Measurements from ENCODE around the gene LHFPL3.
A peak's percentile ranks its signal among the peaks of the same experiment; 100 is the strongest.
"Not testable (repeated sequence)": the region's sequence is repeated elsewhere in the genome, so short reads cannot be mapped to it uniquely, and the experiment has no call there.

Gene LHFPL3

DNA sequence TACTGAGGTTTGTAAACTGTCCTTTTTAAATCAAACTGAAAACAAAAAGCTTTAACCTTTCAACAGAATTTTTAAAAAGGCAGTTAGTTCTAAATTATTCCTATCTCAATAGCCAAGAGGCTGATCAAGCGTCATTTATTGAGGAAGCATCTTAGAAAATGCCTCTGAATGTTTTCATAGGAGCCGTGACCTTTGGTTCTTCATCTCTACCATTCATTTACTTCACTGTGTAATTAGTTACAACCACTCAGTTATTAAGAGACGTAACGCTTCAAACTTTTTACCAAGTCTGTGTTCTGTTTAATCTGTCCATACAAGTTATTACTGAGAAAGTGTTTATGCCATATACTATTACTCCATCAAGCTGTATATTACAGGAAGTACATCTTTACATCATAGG is 578.2 kb downstream of the LHFPL3 start:
- H3K9me3 ChIP-seq (replicated peaks in 1 of 11): no peaks in the 10 kb centered on the region
- H3K36me3 ChIP-seq: no peaks in the 10 kb centered on the region
- H3K27me3 ChIP-seq: no peaks in the 10 kb centered on the region
- no peak overlapping the region for H3K27ac ChIP-seq
- H3K4me3 ChIP-seq: no peak overlapping the region
- no peak for TF ChIP-seq Cebpa-rat (IDR thresholded peaks at IDR 0.05)
- no peaks in the 10 kb centered on the region for H3K4me1 ChIP-seq
- H3K9ac ChIP-seq: no peak overlapping the region
- no peak overlapping the region for H3K4me2 ChIP-seq
- H4K20me1 ChIP-seq: no peaks in the 10 kb centered on the region

DNA sequence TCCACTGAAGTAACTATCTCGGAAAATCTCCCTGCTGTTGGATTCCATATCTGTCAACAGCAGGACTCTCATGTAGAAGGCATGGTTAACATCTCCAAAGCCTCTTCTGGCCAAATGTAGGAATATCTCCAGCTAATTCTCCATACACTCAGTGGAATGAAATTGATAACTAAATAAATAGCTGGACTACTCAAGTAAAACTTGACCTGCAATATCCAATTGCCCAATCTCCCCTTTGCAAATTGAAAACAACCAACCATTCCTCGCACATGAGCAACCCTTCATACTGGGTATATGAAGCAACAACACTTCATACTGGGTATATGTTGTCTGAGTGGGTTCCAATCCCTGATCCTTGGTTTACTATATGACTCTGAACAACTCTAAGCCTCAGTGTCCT is 580.2 kb downstream of the LHFPL3 start:
- Histone ChIP-seq H3K9ac (no peak overlapping the region), H3K9me3 (replicated peaks in 1 of 11) (no peaks in the 10 kb centered on the region), H3K4me2 (no peak overlapping the region), H3K4me1 (no peaks in the 10 kb centered on the region), H3K27ac (no peak overlapping the region), H4K20me1 (no peaks in the 10 kb centered on the region), H3K27me3 (no peaks in the 10 kb centered on the region), H3K4me3 (no peak overlapping the region), H3K36me3 (no peaks in the 10 kb centered on the region)
- TF ChIP-seq Cebpa-rat (IDR thresholded peaks at IDR 0.05): no peak

DNA sequence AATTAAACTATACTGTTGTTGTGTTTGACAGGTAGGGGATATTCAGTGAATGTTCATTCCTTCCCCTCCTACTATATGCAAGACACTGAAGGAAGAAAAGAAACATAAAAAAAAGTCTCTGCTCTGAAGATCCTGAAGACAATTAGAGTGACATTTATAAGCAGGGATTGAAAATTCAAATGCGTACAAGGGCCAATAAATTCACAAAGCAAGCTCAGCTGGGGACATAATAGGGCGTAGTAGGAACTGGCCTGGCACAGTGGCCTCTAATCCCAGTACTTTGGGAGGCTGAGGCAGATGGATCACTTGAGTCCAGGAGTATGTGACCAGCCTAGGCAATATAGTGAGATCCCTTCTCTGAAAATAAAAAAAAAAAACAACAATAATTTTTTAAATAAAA is 580.7 kb downstream of the LHFPL3 start:
- no peak overlapping the region for H3K27ac ChIP-seq
- H3K27me3 ChIP-seq: no peaks in the 10 kb centered on the region

DNA sequence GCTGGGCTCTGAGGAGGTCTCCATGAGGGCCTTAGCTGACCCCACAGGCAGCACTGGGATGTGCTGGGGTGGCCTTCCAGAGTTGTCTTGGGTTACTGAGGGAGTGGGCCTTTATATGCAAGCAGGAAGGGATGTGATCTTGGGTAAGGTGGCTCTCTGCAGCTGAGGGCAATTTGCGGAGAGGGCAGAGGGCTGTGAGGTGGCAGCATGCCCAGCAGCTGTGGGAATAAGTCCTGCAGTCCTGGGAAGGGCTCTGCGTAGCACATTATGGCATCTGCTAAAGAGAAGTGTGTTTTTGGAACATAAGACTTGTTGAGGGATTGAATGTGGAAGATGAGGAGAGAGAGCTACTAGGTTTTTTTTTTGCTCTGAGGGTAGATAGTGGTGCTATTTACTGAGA is 586.0 kb downstream of the LHFPL3 start:
- no peaks in the 10 kb centered on the region for H3K36me3 ChIP-seq
- H3K4me2 ChIP-seq: no peak overlapping the region
- H3K9me3 ChIP-seq (replicated peaks in 1 of 11): no peaks in the 10 kb centered on the region
- no peak overlapping the region for H3K27ac ChIP-seq
- no peaks in the 10 kb centered on the region for H3K27me3 ChIP-seq
- no peak for TF ChIP-seq Cebpa-rat (IDR thresholded peaks at IDR 0.05)
- no peaks in the 10 kb centered on the region for H3K4me1 ChIP-seq
- no peak overlapping the region for H3K9ac ChIP-seq
- H4K20me1 ChIP-seq: no peaks in the 10 kb centered on the region
- H3K4me3 ChIP-seq: no peak overlapping the region

More for the DNA sequence above, 580.7 kb downstream of the LHFPL3 start:
- Histone ChIP-seq H3K9ac (no peak overlapping the region), H3K9me3 (replicated peaks in 1 of 11) (no peaks in the 10 kb centered on the region), H3K4me2 (no peak overlapping the region), H4K20me1 (no peaks in the 10 kb centered on the region), H3K4me3 (no peak overlapping the region), H3K4me1 (no peaks in the 10 kb centered on the region), H3K36me3 (no peaks in the 10 kb centered on the region)
- TF ChIP-seq Cebpa-rat (IDR thresholded peaks at IDR 0.05): no peak

DNA sequence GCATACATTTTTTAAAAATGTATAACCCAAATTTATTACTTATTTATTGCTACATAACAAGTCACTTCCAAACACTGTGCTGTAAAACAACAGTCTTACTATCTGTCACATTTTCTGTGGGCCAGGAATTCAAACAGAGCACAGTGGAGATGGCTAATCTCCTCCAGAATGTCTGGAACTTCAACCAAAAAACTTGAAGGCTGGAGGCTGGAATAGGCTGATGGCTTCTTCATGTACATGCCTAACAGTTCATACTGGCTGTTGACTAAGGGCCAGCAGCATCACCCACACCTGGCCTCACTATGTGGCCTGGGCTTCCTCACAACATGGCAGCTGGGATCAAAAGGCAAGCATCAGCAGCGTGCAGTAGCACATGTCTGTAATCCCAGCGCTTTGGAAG is 593.2 kb downstream of the LHFPL3 start:
- H3K27ac ChIP-seq: no peak overlapping the region
- H3K4me3 ChIP-seq: no peak overlapping the region
- H3K27me3 ChIP-seq: no peaks in the 10 kb centered on the region
- no peak overlapping the region for H3K9ac ChIP-seq
- TF ChIP-seq Cebpa-rat (IDR thresholded peaks at IDR 0.05): no peak
- no peaks in the 10 kb centered on the region for H3K36me3 ChIP-seq
- H3K9me3 ChIP-seq (replicated peaks in 1 of 11): no peaks in the 10 kb centered on the region
- no peak overlapping the region for H3K4me2 ChIP-seq
- H3K4me1 ChIP-seq: peaks cover 6 to 14% (median 8%) of the 10 kb centered on the region in 10 experiments; a peak in 19 of 20 replicates
- H4K20me1 ChIP-seq: no peaks in the 10 kb centered on the region

DNA sequence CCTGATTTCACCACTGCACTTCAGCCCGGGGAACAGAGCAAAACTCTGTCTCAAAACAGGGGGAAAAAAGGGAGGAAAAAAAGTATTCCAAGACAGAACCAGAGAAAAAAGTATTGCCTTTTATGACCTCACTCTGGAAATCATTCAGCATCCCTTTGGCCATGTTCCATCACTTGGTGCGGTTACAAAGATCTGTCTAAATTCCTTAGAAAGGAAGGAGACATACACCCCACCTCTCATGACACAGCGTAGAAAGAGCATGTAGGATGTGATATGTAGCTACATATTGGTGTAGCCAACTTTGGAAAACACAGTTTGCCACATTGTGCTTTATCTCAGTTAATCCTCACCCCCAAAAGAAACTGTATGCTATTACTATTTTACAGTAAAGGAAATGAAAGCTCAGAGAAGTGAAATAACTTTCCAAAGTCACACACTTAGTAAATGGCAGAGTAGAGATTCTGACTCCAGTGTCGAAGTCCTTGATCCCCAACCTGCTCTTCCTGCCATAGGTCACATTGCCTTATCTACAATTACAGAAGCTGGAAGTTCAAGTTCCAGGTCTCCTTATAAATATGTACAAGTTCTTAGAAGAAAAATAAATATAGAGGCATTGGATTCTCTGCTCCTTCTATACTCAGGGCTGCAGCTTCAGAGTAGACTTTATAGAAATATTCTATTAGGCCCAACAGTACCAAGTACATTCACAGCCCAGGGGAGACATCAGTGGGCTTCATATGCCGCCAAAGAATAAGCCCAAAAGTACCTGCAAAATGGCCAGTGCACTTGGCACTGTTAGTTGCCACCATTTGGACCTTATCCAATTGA is 594.0 kb downstream of the LHFPL3 start:
- H3K4me3 ChIP-seq: no peak overlapping the region

DNA sequence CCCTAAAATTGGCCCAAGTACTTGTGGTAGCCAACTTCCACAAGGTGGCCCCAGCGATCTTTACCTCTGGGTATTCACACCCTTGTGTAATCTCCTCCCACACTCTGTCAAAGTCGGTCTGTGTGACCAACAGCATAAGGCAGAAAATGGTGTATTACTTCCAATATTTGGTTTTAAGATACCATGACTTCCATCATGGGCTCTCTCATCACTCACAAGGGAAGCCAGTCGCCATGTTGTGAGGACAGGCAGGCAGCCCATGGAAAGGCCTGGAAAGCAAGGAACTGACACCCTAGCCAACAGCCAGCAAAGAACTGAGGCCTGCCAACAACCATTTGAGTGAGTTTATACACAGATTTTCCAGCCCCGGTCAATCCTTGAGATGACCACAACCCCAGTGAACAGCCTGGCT is 594.6 kb downstream of the LHFPL3 start:
- Histone ChIP-seq H3K36me3 (no peaks in the 10 kb centered on the region), H3K9ac (peak overlapping the region in 3 of 11 experiments; percentile 12 to 35 (median 32); a peak in 3 of 22 replicates), H3K4me2 (peak overlapping the region; percentile 2 to 62 (median 47); a peak in 15 of 22 replicates), H3K27me3 (no peaks in the 10 kb centered on the region), H4K20me1 (no peaks in the 10 kb centered on the region), H3K4me1 (peaks cover 7 to 22% (median 10%) of the 10 kb centered on the region in 10 experiments; a peak in 19 of 20 replicates), H3K27ac (peak overlapping the region in 9 of 11 experiments; percentile 8 to 65 (median 36); a peak in 14 of 22 replicates), H3K4me3 (no peak overlapping the region), H3K9me3 (replicated peaks in 1 of 11) (no peaks in the 10 kb centered on the region)
- no peak for TF ChIP-seq Cebpa-rat (IDR thresholded peaks at IDR 0.05)

More for the DNA sequence above, 594.0 kb downstream of the LHFPL3 start:
- Histone ChIP-seq H3K36me3 (no peaks in the 10 kb centered on the region), H3K9ac (no peak overlapping the region), H3K27me3 (no peaks in the 10 kb centered on the region), H3K4me2 (peak overlapping the region in 1 of 11 experiments; percentile 62; a peak in 2 of 22 replicates), H4K20me1 (no peaks in the 10 kb centered on the region), H3K4me1 (peaks cover 7 to 19% (median 10%) of the 10 kb centered on the region in 10 experiments; a peak in 19 of 20 replicates), H3K27ac (no peak overlapping the region), H3K9me3 (replicated peaks in 1 of 11) (no peaks in the 10 kb centered on the region)
- no peak for TF ChIP-seq Cebpa-rat (IDR thresholded peaks at IDR 0.05)

DNA sequence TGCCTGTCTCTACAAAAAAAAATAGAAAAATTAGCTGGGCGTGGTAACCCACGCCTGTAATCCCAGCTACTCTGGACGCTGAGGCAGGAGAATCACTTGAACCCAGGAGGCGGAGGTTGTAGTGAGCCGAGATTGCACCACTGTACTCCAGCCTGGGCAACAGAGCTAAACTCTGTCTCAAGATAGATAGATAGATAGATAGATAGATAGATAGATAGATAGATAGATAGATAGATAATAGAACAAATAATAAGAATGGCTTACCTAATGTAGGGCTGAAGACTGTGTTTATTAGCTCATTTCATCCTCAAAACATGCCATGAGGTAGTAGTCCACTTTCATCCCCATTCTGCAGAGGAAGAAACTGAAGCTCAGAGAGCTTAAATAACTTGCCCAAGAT is 597.8 kb downstream of the LHFPL3 start:
- H3K27me3 ChIP-seq; H3K36me3 ChIP-seq; H4K20me1 ChIP-seq; H3K4me2 ChIP-seq; H3K9me3 ChIP-seq (replicated peaks in 1 of 11); H3K27ac ChIP-seq; H3K9ac ChIP-seq; H3K4me3 ChIP-seq: not testable (repeated sequence)
- H3K4me1 ChIP-seq: peaks cover 11 to 26% (median 18%) of the 10 kb centered on the region in 10 experiments

DNA sequence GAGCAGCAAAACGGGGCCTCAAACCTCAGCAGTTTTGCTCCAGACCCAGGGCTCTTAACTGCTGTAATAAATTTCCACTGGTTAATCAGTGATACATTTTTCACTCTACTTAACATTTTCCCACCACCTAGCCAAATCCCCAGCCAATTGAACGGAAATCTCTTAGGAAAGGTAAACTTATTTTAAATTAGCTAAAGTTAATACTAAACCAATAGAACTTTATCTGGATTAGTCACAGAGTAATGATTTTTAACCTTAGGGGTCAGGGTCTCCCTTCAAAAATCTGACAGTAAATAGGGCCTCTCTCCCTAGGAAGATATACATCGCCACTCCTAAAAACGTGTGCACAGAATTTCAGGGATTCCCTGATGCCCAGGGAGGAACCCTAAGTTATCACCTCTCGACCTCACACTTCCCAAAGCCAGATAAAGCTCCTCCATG is 598.2 kb downstream of the LHFPL3 start:
- no peak overlapping the region for H3K9ac ChIP-seq
- no peak overlapping the region; a peak in 1 of 22 replicates for H3K4me2 ChIP-seq
- no peaks in the 10 kb centered on the region for H4K20me1 ChIP-seq
- H3K27ac ChIP-seq: no peak overlapping the region
- H3K4me3 ChIP-seq: no peak overlapping the region
- H3K4me1 ChIP-seq: peaks cover 14 to 30% (median 22%) of the 10 kb centered on the region in 10 experiments
- no peaks in the 10 kb centered on the region for H3K9me3 ChIP-seq (replicated peaks in 1 of 11)
- no peaks in the 10 kb centered on the region for H3K36me3 ChIP-seq
- H3K27me3 ChIP-seq: no peaks in the 10 kb centered on the region
- TF ChIP-seq Cebpa-rat (IDR thresholded peaks at IDR 0.05): no peak

DNA sequence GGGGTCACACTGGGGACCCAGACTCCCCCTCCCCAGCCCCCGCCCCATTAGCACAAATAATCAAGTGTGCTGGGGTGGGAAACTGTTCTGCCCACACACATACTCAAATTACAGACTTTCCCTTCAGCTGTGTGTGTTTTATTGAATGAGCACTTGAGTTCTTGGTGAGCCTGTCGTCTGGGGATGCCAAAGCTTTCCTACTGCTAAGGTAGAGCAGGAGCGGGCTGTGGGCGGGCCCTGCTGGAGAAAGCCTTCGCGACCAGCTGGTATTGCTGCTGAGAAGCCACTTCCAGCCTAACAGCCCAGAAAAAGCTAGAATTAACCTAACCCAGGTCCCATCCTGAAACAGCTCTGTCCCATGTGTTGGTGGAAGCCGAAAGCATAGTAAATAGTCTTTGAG is 598.7 kb downstream of the LHFPL3 start:
- no peak overlapping the region for H3K27ac ChIP-seq
- no peaks in the 10 kb centered on the region for H3K9me3 ChIP-seq (replicated peaks in 1 of 11)
- no peaks in the 10 kb centered on the region for H3K27me3 ChIP-seq
- H3K4me2 ChIP-seq: peak overlapping the region in 2 of 11 experiments; percentile 4 to 13; a peak in 1 of 22 replicates
- no peaks in the 10 kb centered on the region for H3K36me3 ChIP-seq
- H3K4me3 ChIP-seq: no peak overlapping the region
- peaks cover 18 to 33% (median 25%) of the 10 kb centered on the region in 10 experiments for H3K4me1 ChIP-seq
- H3K9ac ChIP-seq: no peak overlapping the region
- TF ChIP-seq Cebpa-rat (IDR thresholded peaks at IDR 0.05): no peak
- no peaks in the 10 kb centered on the region for H4K20me1 ChIP-seq
